Osteocyte (in vitro differentiated cells): ENCODE measurements around the gene BRICD5. TPM values are rescaled to one million over a fixed set of nuclear protein-coding genes. Genes with fewer than 3 reads are reported as not detected.
"Not testable (repeated sequence)": the region's sequence is repeated elsewhere in the genome, so short reads cannot be mapped to it uniquely, and the experiment has no call there.

Experiments
- DNase-seq: peaks from one replicate; pipeline ENCODE4 v3.0.0; 2021; ENCODE audit warnings: mixed read lengths; ENCODE audit not compliant: unreplicated experiment; ENCODE audit errors: extremely low spot score
- H3K27ac Mint-ChIP-seq: one replicate; pipeline ENCODE4 v1.8.0; 2021; ENCODE audit warnings: mild to moderate bottlenecking, mixed read lengths; ENCODE audit not compliant: unreplicated experiment
- H3K27me3 Mint-ChIP-seq: one replicate; pipeline ENCODE4 v1.8.0; 2021; ENCODE audit warnings: mixed read lengths; ENCODE audit not compliant: unreplicated experiment
- H3K36me3 Mint-ChIP-seq: one replicate; pipeline ENCODE4 v1.8.0; 2021; ENCODE audit warnings: mixed read lengths; ENCODE audit not compliant: unreplicated experiment
- H3K4me1 Mint-ChIP-seq: one replicate; pipeline ENCODE4 v1.8.0; 2021; ENCODE audit warnings: mixed read lengths; ENCODE audit not compliant: unreplicated experiment
- H3K4me3 Mint-ChIP-seq: one replicate; pipeline ENCODE4 v1.8.0; 2021; ENCODE audit warnings: mild to moderate bottlenecking, moderate library complexity, mixed read lengths; ENCODE audit not compliant: unreplicated experiment
- H3K9me3 Mint-ChIP-seq: one replicate; pipeline ENCODE4 v1.8.0; 2021; ENCODE audit warnings: mixed read lengths; ENCODE audit not compliant: unreplicated experiment
- total RNA-seq: library from RNA; stranded (reverse); gene quantifications from 2 replicates; pipeline ENCODE4 v1.2.1, GENCODE V29; 2021
- TF ChIP-seq, protein P1 (sequence below): fragments of 200-600 bp; sonication (generic); IDR thresholded peaks from 2 replicates; pipeline ENCODE4 v1.5.0; 2021; ENCODE audit warnings: antibody characterized with exemption, mild to moderate bottlenecking, moderate library complexity

Gene BRICD5
- total RNA-seq, 1 donor from 2014 or later: 6.6 TPM

DNA sequence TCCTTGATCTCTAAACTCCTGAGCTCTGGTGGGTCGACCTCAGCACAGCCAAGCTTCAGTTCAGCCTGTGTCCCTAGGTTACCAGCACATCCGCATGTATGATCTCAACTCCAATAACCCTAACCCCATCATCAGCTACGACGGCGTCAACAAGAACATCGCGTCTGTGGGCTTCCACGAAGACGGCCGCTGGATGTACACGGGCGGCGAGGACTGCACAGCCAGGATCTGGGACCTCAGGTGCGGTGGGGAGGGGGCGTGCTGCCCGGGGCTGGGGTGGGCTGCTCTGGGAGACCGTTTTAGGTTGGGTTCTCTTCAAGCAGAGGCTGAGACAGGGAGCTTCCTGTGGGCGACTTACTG is 4.3 kb downstream of the BRICD5 start:
- no peak for DNase-seq
- TF ChIP-seq, protein P1, sequence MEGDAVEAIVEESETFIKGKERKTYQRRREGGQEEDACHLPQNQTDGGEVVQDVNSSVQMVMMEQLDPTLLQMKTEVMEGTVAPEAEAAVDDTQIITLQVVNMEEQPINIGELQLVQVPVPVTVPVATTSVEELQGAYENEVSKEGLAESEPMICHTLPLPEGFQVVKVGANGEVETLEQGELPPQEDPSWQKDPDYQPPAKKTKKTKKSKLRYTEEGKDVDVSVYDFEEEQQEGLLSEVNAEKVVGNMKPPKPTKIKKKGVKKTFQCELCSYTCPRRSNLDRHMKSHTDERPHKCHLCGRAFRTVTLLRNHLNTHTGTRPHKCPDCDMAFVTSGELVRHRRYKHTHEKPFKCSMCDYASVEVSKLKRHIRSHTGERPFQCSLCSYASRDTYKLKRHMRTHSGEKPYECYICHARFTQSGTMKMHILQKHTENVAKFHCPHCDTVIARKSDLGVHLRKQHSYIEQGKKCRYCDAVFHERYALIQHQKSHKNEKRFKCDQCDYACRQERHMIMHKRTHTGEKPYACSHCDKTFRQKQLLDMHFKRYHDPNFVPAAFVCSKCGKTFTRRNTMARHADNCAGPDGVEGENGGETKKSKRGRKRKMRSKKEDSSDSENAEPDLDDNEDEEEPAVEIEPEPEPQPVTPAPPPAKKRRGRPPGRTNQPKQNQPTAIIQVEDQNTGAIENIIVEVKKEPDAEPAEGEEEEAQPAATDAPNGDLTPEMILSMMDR: no peak
- no peaks in the 10 kb centered on the region for H3K27me3 Mint-ChIP-seq
- H3K36me3 Mint-ChIP-seq: peaks cover 9% of the 10 kb centered on the region
- H3K4me3 Mint-ChIP-seq: peak overlapping the region; percentile 79
- peaks cover 21% of the 10 kb centered on the region for H3K4me1 Mint-ChIP-seq
- H3K9me3 Mint-ChIP-seq: no peaks in the 10 kb centered on the region
- peak overlapping the region; percentile 31 for H3K27ac Mint-ChIP-seq

DNA sequence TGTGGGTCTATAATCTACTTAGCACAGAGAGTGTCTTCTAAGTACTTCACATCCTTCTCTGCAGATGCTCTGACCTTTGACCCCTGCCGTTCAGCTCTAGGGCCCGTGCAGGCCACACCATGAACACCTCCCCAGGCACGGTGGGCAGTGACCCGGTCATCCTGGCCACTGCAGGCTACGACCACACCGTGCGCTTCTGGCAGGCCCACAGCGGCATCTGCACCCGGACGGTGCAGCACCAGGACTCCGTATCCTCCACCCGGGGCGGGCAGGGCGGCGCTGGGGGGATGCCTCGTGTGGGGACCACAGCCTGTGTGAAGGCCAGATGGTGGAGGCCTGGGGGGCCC is 4.7 kb downstream of the BRICD5 start:
- Mint-ChIP-seq H3K4me3 (peak overlapping the region; percentile 79), H3K27ac (peak overlapping the region; percentile 69), H3K4me1 (peaks cover 21% of the 10 kb centered on the region), H3K27me3 (no peaks in the 10 kb centered on the region), H3K36me3 (peaks cover 9% of the 10 kb centered on the region), H3K9me3 (no peaks in the 10 kb centered on the region)
- peak; percentile 85 for DNase-seq
- TF ChIP-seq, protein P1: no peak

DNA sequence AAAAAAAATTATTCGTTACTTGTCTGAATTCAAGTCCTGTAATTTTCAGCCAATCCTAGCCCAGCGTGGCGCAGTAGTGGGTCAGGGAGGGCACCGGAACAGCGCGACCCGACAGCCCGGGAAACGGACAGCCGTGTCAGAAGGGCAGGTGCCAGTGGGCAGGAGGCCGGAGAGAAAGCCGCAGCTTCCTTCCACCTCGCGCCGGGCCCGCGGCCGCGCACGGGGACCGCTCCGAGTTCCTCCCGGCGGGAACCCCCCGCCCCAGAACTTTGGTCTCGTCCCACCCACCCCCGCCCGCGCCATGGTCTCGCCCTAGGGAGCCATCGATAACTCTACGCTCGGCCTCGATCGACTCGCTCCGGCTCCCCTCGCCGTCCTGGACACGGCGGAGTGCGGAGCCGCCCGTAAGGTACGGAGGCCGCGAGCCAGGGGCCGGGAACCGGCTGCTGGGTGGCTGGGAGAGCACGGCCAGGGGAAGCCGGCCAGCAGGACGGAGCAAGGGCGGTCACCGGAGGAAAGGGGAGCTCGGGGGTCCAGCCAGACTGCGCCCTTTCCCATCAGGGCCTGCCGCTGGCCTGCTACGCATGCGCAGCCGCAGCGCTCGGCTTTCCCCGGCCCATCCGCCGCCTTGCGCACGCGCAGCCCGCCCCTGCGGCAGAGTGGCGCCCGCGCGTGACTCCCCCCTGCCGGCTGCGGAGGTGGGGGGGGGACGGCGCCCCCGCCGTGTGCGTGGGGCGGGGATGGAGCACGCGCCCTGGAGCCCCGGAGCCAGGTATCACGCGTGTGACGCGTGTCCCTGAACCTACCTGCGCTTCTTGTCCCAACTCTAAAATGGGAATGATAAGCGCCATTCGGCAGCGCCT is 5.3 kb downstream of the BRICD5 start, which contains the start of gene MLST8:
TSS of gene MLST8 (plus strand) at position 351 of the 863 bp plus-strand sequence. CDS start 632 bp downstream, outside the sequence.
- H3K4me1 Mint-ChIP-seq: peaks cover 21% of the 10 kb centered on the region
- H3K27ac Mint-ChIP-seq: peak within 1 kb of the TSS; percentile 83
- peak within 1 kb of the TSS; percentile 79 for H3K4me3 Mint-ChIP-seq
- H3K9me3 Mint-ChIP-seq: no peaks in the 10 kb centered on the region
- H3K27me3 Mint-ChIP-seq: peaks cover 1% of the 10 kb centered on the region
- TF ChIP-seq, protein P1: peak; percentile 23
- peak; percentile 96 for DNase-seq
- H3K36me3 Mint-ChIP-seq: peaks cover 7% of the 10 kb centered on the region

DNA sequence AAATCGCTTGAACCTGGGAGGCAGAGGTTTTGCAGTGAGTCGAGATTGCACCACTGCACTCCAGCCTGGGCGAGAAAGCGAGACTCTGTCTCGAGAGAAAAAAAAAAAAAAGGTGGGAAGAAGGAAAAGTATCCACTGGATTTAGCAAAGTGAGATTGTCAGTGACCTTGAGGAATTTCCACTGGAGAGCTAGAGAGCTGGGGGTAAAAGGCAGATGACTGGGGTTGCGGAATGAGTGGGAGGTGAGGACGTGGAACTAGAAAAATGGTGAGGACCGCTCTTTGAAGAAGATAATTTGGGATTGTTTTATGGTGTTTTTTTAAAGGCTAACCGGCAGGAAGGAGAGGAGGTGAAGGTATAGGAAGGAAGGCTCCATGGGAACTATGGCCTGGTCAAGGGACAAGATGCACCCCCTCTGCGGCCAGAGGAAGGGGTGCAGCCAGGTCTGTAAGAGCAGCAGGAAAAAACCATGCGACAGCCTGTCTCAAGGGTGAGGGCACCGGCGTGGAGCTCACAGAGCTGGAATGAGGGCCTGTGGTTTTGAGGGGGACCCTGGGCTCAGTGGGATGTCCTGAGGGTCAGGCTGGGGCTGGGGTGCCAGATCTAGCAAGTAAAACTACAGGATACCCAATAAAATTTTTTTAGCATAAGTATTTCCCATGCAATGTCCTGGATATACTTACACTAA is 6.1 kb downstream of the BRICD5 start:
- Mint-ChIP-seq H3K27ac (peak overlapping the region; percentile 31), H3K9me3 (no peaks in the 10 kb centered on the region), H3K36me3 (peaks cover 6% of the 10 kb centered on the region), H3K27me3 (peaks cover 6% of the 10 kb centered on the region), H3K4me1 (peaks cover 21% of the 10 kb centered on the region), H3K4me3 (peak overlapping the region; percentile 67)
- DNase-seq: no peak
- TF ChIP-seq, protein P1: no peak

DNA sequence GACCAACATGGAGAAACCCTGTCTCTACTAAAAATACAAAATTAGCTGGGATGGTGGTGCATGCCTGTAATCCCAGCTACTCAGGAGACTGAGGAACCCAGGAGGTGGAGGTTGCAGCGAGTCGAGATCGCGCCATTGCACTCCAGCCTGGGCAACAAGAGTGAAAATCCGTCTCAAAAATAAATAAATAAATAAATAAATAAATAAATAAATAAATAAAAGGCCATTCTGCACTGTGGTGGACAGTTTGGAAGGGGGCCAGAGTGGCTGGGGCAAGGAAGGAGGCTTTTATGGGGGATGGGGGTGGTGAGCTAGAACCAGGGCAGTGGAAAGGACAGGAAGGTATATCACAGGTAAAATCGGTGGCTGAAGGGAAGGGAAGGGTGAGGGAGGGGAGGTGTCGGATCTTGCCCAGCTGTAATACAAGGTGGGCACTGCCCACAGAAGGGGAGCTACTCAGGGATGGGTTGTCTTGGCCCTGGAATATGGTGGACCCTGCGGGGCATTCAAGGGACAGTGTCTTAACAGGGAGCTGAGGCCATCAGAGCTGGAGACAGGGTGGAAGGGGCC is 7.5 kb downstream of the BRICD5 start:
- H3K27me3 Mint-ChIP-seq, H3K27ac Mint-ChIP-seq, H3K36me3 Mint-ChIP-seq, DNase-seq, H3K9me3 Mint-ChIP-seq: not testable (repeated sequence)
- Mint-ChIP-seq H3K4me3 (peak overlapping the region; percentile 62), H3K4me1 (peaks cover 21% of the 10 kb centered on the region)
